ENCODE data around the gene TMEM255B. TPM values are rescaled to one million over a fixed set of nuclear protein-coding genes. Genes with fewer than 3 reads are reported as not detected.

The TMEM255B gene
- total RNA-seq, 1 experiment from 2014 or later = not detected

DNA sequence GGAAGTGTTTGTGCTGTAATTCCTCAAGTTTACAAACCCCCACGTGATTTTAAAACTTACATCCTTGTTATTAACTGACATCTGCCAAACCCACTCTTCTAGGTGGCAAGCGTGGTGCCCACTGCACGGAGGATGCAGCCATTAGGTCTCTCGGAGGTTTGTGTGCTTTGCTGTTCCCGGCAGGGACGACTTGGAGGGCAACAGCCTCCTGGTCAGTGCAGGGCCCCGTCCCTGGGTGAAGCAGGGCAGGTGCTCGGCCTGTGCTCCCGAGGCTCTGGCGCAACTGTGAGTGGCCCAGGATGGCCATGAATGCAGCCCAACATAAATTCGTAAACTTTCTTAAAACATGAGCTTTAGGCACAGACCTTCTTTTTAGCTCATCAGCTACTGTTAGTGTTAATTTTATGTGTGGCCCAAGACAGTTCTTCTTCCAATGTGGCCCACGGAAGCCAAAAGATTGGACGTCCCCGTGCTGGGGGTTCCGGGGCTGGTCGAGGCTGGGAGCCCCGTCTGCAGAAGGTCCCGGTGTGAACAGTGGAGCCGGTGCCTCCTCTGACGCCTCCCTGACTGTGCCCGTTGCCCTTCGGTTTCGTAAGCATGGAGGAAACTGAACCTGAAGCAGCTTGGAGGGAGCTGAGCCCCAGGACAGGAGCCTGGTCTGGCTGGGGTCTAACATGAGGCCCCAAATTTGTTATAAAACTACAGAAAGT, 93.0 kb downstream of the TMEM255B start:
- BruUV-seq (replicated peaks) = no TSS peak
- H3K27me3 Mint-ChIP-seq (ENCODE audit: unreplicated experiment) = no peaks in the 10 kb centered on the region
- H3K4me1 Mint-ChIP-seq (ENCODE audit: low read depth, unreplicated experiment) = no peaks in the 10 kb centered on the region
- CTCF ChIA-PET = no interaction called here
- DNase-seq = no peak
- no peak overlapping the region for H3K4me3 Mint-ChIP-seq (ENCODE audit: low read depth, unreplicated experiment)
- TF ChIP-seq, protein P1, sequence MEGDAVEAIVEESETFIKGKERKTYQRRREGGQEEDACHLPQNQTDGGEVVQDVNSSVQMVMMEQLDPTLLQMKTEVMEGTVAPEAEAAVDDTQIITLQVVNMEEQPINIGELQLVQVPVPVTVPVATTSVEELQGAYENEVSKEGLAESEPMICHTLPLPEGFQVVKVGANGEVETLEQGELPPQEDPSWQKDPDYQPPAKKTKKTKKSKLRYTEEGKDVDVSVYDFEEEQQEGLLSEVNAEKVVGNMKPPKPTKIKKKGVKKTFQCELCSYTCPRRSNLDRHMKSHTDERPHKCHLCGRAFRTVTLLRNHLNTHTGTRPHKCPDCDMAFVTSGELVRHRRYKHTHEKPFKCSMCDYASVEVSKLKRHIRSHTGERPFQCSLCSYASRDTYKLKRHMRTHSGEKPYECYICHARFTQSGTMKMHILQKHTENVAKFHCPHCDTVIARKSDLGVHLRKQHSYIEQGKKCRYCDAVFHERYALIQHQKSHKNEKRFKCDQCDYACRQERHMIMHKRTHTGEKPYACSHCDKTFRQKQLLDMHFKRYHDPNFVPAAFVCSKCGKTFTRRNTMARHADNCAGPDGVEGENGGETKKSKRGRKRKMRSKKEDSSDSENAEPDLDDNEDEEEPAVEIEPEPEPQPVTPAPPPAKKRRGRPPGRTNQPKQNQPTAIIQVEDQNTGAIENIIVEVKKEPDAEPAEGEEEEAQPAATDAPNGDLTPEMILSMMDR (IDR thresholded peaks at IDR 0.05; ENCODE audit: unreplicated experiment) = no peak
- no peaks in the 10 kb centered on the region for H3K36me3 Mint-ChIP-seq (ENCODE audit: insufficient read depth, unreplicated experiment)
- intact Hi-C loops (cut with micrococcal nuclease; ENCODE audit: unreplicated experiment) = no loop called here
- no peak overlapping the region for H3K27ac Mint-ChIP-seq (ENCODE audit: unreplicated experiment)
- no peaks in the 10 kb centered on the region for H3K9me3 Mint-ChIP-seq (ENCODE audit: low read depth, unreplicated experiment)

DNA sequence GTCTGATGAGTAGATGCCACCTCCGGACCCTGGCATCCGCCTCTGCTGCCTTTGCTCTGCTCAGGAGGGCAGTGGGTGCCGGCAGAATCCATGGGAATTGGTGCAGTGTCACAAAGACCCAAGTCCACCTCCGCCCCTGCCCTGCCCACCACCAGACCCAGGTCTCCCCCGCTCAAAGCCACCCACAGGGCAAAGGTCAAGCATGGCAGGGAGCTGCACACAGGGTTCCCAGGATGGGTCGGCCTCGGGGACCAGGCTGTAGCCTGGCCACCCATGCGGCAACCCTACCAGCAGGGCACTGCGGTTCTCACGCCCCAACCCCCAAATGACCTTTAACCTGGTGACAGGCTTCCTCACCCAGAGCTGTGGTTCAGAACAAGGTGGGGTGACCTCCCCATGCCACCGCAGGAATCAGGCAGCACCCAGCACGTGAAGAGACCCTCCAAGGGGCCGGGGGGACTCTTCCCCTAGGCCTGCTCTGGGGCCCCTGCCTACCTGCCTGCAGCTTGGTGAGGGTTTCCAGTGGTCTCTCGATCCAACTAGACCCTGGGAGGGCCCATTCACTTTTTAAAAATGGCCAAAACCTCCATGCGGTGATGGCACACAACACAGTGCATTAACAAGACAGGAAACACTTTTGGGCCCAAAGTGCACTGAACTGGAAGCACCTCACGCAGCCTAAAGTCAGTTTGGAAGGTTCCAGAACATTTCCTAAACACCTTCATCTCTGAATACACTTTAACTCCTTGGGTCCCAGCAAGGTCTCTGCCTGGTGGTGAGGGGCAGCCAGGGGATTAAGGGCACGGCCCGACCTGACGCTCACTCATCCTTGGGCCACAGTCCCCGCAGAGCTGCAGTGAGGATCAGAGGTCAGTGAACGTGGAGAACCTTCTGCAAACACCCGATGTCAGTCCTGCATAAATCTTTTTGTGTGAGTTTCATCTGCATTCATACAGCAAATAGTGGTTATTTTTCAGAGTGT, 93.8 kb downstream of the TMEM255B start:
- H3K27ac Mint-ChIP-seq (ENCODE audit: unreplicated experiment) = no peak overlapping the region
- no peaks in the 10 kb centered on the region for H3K27me3 Mint-ChIP-seq (ENCODE audit: unreplicated experiment)
- no peak for DNase-seq
- H3K36me3 Mint-ChIP-seq (ENCODE audit: insufficient read depth, unreplicated experiment) = no peaks in the 10 kb centered on the region
- CTCF ChIA-PET = no interaction called here
- no peaks in the 10 kb centered on the region for H3K9me3 Mint-ChIP-seq (ENCODE audit: low read depth, unreplicated experiment)
- BruUV-seq (replicated peaks) = no TSS peak
- TF ChIP-seq, protein P1 (IDR thresholded peaks at IDR 0.05; ENCODE audit: unreplicated experiment) = no peak
- no peaks in the 10 kb centered on the region for H3K4me1 Mint-ChIP-seq (ENCODE audit: low read depth, unreplicated experiment)
- no peak overlapping the region for H3K4me3 Mint-ChIP-seq (ENCODE audit: low read depth, unreplicated experiment)
- intact Hi-C loops (cut with micrococcal nuclease; ENCODE audit: unreplicated experiment) = no loop called here

DNA sequence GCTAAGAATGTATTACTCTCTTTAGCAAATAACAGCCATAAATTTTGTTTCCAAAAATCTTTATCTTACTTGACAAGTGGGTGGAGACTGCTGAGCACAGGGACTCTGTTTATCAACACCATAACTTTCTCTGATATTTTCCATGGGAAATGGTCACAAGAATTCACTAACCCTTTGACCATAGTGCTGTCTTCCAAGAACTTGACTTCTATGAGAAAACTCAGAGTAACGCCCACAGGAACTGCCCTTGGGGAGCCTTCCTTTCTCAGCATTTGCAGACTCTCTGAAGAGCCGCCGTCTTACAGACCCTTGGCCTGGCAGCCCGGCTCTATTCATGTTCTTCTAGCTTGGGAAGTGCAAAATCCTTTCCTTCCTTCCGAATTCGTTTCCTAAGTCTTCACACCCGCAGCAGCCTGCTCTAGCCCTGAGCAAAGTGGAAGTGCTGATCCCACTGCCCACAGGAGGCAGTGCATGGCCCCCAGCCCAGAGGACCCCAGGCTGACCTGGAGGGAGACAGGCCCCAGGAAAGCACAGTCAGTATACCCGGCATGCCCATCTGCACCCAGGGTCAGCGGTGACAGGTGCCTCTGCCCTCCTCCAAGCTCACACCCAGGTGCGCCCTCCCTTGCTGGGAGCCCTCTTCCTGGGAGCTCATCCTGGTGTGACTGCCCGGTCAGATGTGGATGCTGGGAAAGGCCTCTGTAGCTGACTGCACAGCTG, 94.7 kb downstream of the TMEM255B start:
- CTCF ChIA-PET = no interaction called here

More for the DNA sequence above, 94.7 kb downstream of the TMEM255B start:
- Mint-ChIP-seq H3K9me3 (ENCODE audit: low read depth, unreplicated experiment) (no peaks in the 10 kb centered on the region), H3K27me3 (ENCODE audit: unreplicated experiment) (no peaks in the 10 kb centered on the region), H3K36me3 (ENCODE audit: insufficient read depth, unreplicated experiment) (no peaks in the 10 kb centered on the region), H3K27ac (ENCODE audit: unreplicated experiment) (no peak overlapping the region), H3K4me3 (ENCODE audit: low read depth, unreplicated experiment) (no peak overlapping the region), H3K4me1 (ENCODE audit: low read depth, unreplicated experiment) (no peaks in the 10 kb centered on the region)
- no TSS peak for BruUV-seq (replicated peaks)
- TF ChIP-seq, protein P1 (IDR thresholded peaks at IDR 0.05; ENCODE audit: unreplicated experiment) = no peak
- no peak for DNase-seq
- intact Hi-C loops (cut with micrococcal nuclease; ENCODE audit: unreplicated experiment) = no loop called here
